ENCODE measurements around the gene AQP12B. TPM values are rescaled to one million over a fixed set of nuclear protein-coding genes. Genes with fewer than 3 reads are reported as not detected.
"Not testable (repeated sequence)": the region's sequence is repeated elsewhere in the genome, so short reads cannot be mapped to it uniquely, and the experiment has no call there.

The AQP12B gene
- total and polyA plus RNA-seq, 4 experiments from 2014 or later: not detected

DNA sequence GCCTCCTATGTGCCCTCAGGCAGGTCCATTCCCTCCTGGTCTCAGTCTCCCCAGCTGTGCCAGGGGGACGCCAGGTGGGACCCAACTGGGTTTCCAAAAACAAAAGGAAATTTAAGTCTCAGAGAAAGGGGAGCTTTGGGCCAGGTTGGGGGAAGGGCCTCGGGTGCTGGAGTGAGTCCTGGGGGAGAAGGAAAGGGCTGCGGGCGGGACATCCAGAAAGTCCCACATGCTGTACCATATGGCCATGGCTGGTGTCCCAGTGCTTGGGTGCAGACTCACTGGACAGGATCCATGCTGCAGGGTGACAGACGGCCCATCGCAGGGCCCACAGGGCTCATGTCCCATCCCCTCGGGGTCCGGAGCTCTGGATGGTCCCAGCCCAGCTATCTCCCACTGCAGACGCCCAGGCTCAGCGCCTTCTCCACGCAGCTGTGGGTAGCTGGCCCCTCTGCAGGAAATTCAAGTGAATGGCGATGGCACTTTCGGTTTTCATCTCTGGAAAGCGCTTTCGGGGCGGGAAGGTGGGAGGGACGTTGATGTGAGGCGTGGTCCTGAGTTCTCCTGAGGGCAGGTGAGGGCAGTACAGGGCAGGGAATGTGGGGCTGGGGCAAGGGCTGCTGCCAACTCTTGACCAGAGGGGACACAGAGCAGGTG lies 7.9 kb upstream of the AQP12B start:
- DNase-seq; POLR2A ChIA-PET (ENCODE audit: partially characterized antibody); H3K27me3 ChIP-seq (ENCODE audit: insufficient read depth, low read length); H3K36me3 ChIP-seq (ENCODE audit: insufficient read depth, low read length); H3K27me3 Mint-ChIP-seq; intact Hi-C loops (cut with micrococcal nuclease); H3K36me3 Mint-ChIP-seq; H3K9me3 Mint-ChIP-seq; CTCF ChIA-PET (ENCODE audit: partially characterized antibody); H3K9me3 ChIP-seq (ENCODE audit: control insufficient read depth in 1 of 2, low read length in 2 of 2); H3K4me1 ChIP-seq (ENCODE audit: insufficient read depth, low read length); H3K4me1 Mint-ChIP-seq; H3K27ac ChIP-seq (ENCODE audit: low read depth, low read length); H3K4me3 ChIP-seq (ENCODE audit: low read length in 2 of 2): not testable (repeated sequence)
- H3K27ac Mint-ChIP-seq: peak overlapping the region in 1 of 7 donors; percentile 29
- H3K4me3 Mint-ChIP-seq: peak overlapping the region in 3 of 8 donors; percentile 31 to 66 (median 52)

GRCh38 chr2:240689975-240690374 lies 7.3 kb upstream of the AQP12B start:
- Histone ChIP-seq H3K9me3 (ENCODE audit: control insufficient read depth in 1 of 2, low read length in 2 of 2) (no peaks in the 10 kb centered on the region), H3K27me3 (ENCODE audit: insufficient read depth, low read length) (no peaks in the 10 kb centered on the region), H3K4me1 (ENCODE audit: insufficient read depth, low read length) (no peaks in the 10 kb centered on the region), H3K4me3 (ENCODE audit: low read length in 2 of 2) (no peak overlapping the region), H3K36me3 (ENCODE audit: insufficient read depth, low read length) (no peaks in the 10 kb centered on the region), H3K27ac (ENCODE audit: low read depth, low read length) (no peak overlapping the region)
- no peaks in the 10 kb centered on the region for H3K36me3 Mint-ChIP-seq
- POLR2A ChIA-PET (ENCODE audit: partially characterized antibody): no interaction called here
- CTCF ChIA-PET (ENCODE audit: partially characterized antibody): no interaction called here
- DNase-seq: no peak
- intact Hi-C loops (cut with micrococcal nuclease): no loop called here
- H3K4me3 Mint-ChIP-seq: peak overlapping the region in 2 of 8 donors; percentile 36 to 66
- H3K27me3 Mint-ChIP-seq: no peaks in the 10 kb centered on the region
- no peaks in the 10 kb centered on the region for H3K9me3 Mint-ChIP-seq
- no peak overlapping the region for H3K27ac Mint-ChIP-seq
- peaks cover 0 to 2% (median under 1%) of the 10 kb centered on the region in 4 donors for H3K4me1 Mint-ChIP-seq

GRCh38 chr2:240688553-240688919 lies 5.9 kb upstream of the AQP12B start:
- H3K4me3 Mint-ChIP-seq: no peak overlapping the region
- peaks cover 0 to 7% (median 2%) of the 10 kb centered on the region in 4 donors for H3K4me1 Mint-ChIP-seq
- Histone ChIP-seq H3K27me3 (ENCODE audit: insufficient read depth, low read length) (no peaks in the 10 kb centered on the region), H3K4me3 (ENCODE audit: low read length in 2 of 2) (no peak overlapping the region), H3K4me1 (ENCODE audit: insufficient read depth, low read length) (peaks cover 5% of the 10 kb centered on the region), H3K36me3 (ENCODE audit: insufficient read depth, low read length) (no peaks in the 10 kb centered on the region), H3K27ac (ENCODE audit: low read depth, low read length) (no peak overlapping the region), H3K9me3 (ENCODE audit: control insufficient read depth in 1 of 2, low read length in 2 of 2) (no peaks in the 10 kb centered on the region)
- H3K27me3 Mint-ChIP-seq: no peaks in the 10 kb centered on the region
- intact Hi-C loops (cut with micrococcal nuclease): no loop called here
- DNase-seq: no peak
- H3K27ac Mint-ChIP-seq: no peak overlapping the region
- POLR2A ChIA-PET (ENCODE audit: partially characterized antibody): no interaction called here
- no peaks in the 10 kb centered on the region for H3K36me3 Mint-ChIP-seq
- CTCF ChIA-PET (ENCODE audit: partially characterized antibody): no interaction called here
- no peaks in the 10 kb centered on the region for H3K9me3 Mint-ChIP-seq

- Mint-ChIP-seq H3K27me3 (no peaks in the 10 kb centered on the region), H3K9me3 (no peaks in the 10 kb centered on the region)
- DNase-seq: no peak
These were observed 5.3 kb upstream of the AQP12B start for GRCh38 chr2:240687741-240688552.

DNA sequence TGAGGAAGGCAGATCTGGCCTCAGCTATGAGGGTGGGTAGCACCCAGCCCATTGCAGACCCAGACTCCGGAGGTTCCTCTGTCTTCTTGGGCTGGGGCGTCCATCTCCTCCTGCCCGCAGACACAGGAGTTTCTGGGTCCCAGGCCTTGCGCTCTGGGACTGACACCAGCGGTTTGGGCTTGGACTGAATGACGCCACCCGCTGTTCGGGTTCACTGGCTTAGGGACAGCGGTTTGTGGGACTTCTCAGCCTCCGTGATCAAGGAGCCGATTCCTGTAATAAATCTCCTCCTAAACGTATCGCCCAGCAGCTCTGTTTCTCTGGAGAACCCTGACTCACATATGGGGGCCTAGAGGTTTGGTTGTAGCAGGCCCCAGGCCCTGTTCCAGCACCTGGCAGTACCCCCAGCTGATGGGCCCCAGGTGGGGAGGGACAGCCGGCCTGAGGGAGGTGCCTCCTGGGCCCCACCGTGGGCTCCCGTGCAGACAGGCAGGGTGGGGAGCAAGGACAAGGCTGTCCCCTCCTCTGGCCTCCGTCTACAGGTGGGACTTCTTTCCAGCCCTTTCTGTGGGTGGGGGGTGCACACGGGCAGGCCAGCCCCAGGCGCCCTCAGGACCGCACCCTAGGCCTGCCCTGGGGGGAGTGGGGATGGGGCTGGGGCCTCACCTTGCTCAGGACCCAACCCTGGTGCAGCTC lies 4.5 kb upstream of the AQP12B start:
- H3K4me3 Mint-ChIP-seq: no peak overlapping the region
- H3K4me1 Mint-ChIP-seq: peaks cover 0 to 7% (median 2%) of the 10 kb centered on the region in 4 donors
- Histone ChIP-seq H3K9me3 (ENCODE audit: control insufficient read depth in 1 of 2, low read length in 2 of 2) (no peaks in the 10 kb centered on the region), H3K27me3 (ENCODE audit: insufficient read depth, low read length) (no peaks in the 10 kb centered on the region), H3K4me1 (ENCODE audit: insufficient read depth, low read length) (peaks cover 5% of the 10 kb centered on the region), H3K27ac (ENCODE audit: low read depth, low read length) (no peak overlapping the region), H3K4me3 (ENCODE audit: low read length in 2 of 2) (no peak overlapping the region), H3K36me3 (ENCODE audit: insufficient read depth, low read length) (no peaks in the 10 kb centered on the region)
- intact Hi-C loops (cut with micrococcal nuclease): no loop called here
- DNase-seq: no peak
- CTCF ChIA-PET (ENCODE audit: partially characterized antibody): no interaction called here
- H3K27ac Mint-ChIP-seq: no peak overlapping the region
- no peaks in the 10 kb centered on the region for H3K9me3 Mint-ChIP-seq
- H3K36me3 Mint-ChIP-seq: no peaks in the 10 kb centered on the region
- POLR2A ChIA-PET (ENCODE audit: partially characterized antibody): no interaction called here
- no peaks in the 10 kb centered on the region for H3K27me3 Mint-ChIP-seq

More at GRCh38 chr2:240687741-240688552, 5.3 kb upstream of the AQP12B start:
- no peaks in the 10 kb centered on the region for H3K27me3 ChIP-seq (ENCODE audit: insufficient read depth, low read length)
- ChIA-PET POLR2A (ENCODE audit: partially characterized antibody) (no interaction called here), CTCF (ENCODE audit: partially characterized antibody) (no interaction called here)
- no peaks in the 10 kb centered on the region for H3K9me3 ChIP-seq (ENCODE audit: control insufficient read depth in 1 of 2, low read length in 2 of 2)
- H3K4me1 ChIP-seq (ENCODE audit: insufficient read depth, low read length): peaks cover 5% of the 10 kb centered on the region
- H3K27ac ChIP-seq (ENCODE audit: low read depth, low read length): no peak overlapping the region
- no peak overlapping the region for H3K4me3 ChIP-seq (ENCODE audit: low read length in 2 of 2)
- H3K4me1 Mint-ChIP-seq: peaks cover 0 to 7% (median 2%) of the 10 kb centered on the region in 4 donors
- H3K36me3 Mint-ChIP-seq: no peaks in the 10 kb centered on the region
- H3K4me3 Mint-ChIP-seq: no peak overlapping the region
- no peaks in the 10 kb centered on the region for H3K36me3 ChIP-seq (ENCODE audit: insufficient read depth, low read length)
- intact Hi-C loops (cut with micrococcal nuclease): no loop called here
- no peak overlapping the region for H3K27ac Mint-ChIP-seq

- ChIA-PET POLR2A (ENCODE audit: partially characterized antibody) (no interaction called here), CTCF (ENCODE audit: partially characterized antibody) (no interaction called here)
- H3K36me3 ChIP-seq (ENCODE audit: insufficient read depth, low read length): no peaks in the 10 kb centered on the region
- H3K4me3 ChIP-seq (ENCODE audit: low read length in 2 of 2): no peak overlapping the region
- intact Hi-C loops (cut with micrococcal nuclease): no loop called here
- Mint-ChIP-seq H3K36me3 (no peaks in the 10 kb centered on the region), H3K27ac (peak overlapping the region in 3 of 7 donors; percentile 3 to 69 (median 54)), H3K4me1 (peaks cover 0 to 7% (median 2%) of the 10 kb centered on the region in 4 donors), H3K4me3 (no peak overlapping the region), H3K27me3 (no peaks in the 10 kb centered on the region), H3K9me3 (no peaks in the 10 kb centered on the region)
- no peak overlapping the region for H3K27ac ChIP-seq (ENCODE audit: low read depth, low read length)
- H3K4me1 ChIP-seq (ENCODE audit: insufficient read depth, low read length): peaks cover 5% of the 10 kb centered on the region
- no peaks in the 10 kb centered on the region for H3K9me3 ChIP-seq (ENCODE audit: control insufficient read depth in 1 of 2, low read length in 2 of 2)
- H3K27me3 ChIP-seq (ENCODE audit: insufficient read depth, low read length): no peaks in the 10 kb centered on the region
- DNase-seq: no peak
These were observed 3.8 kb upstream of the AQP12B start for GRCh38 chr2:240686460-240686859.

GRCh38 chr2:240685771-240686371 lies 3.2 kb upstream of the AQP12B start:
- H3K36me3 Mint-ChIP-seq: no peaks in the 10 kb centered on the region
- ChIA-PET CTCF (ENCODE audit: partially characterized antibody) (no interaction called here), POLR2A (ENCODE audit: partially characterized antibody) (no interaction called here)
- intact Hi-C loops (cut with micrococcal nuclease): no loop called here
- Histone ChIP-seq H3K4me3 (ENCODE audit: low read length in 2 of 2) (no peak overlapping the region), H3K27ac (ENCODE audit: low read depth, low read length) (no peak overlapping the region), H3K9me3 (ENCODE audit: control insufficient read depth in 1 of 2, low read length in 2 of 2) (no peaks in the 10 kb centered on the region), H3K27me3 (ENCODE audit: insufficient read depth, low read length) (no peaks in the 10 kb centered on the region), H3K36me3 (ENCODE audit: insufficient read depth, low read length) (no peaks in the 10 kb centered on the region), H3K4me1 (ENCODE audit: insufficient read depth, low read length) (peaks cover 5% of the 10 kb centered on the region)
- no peak for DNase-seq
- H3K4me1 Mint-ChIP-seq: peaks cover 0 to 7% (median 2%) of the 10 kb centered on the region in 4 donors
- H3K4me3 Mint-ChIP-seq: no peak overlapping the region
- no peaks in the 10 kb centered on the region for H3K9me3 Mint-ChIP-seq
- H3K27me3 Mint-ChIP-seq: no peaks in the 10 kb centered on the region
- peak overlapping the region in 1 of 7 donors; percentile 69 for H3K27ac Mint-ChIP-seq

Measured in CD4-positive, alpha-beta memory T cell (primary cell).